ENCODE measurements around the gene SYCE1L. TPM values are rescaled to one million over a fixed set of nuclear protein-coding genes. Genes with fewer than 3 reads are reported as not detected.

The SYCE1L gene
- total and polyA plus RNA-seq, 2 of the 4 experiments (the other 2 are of a cell fraction) = 0.10 TPM; not detected in 1

DNA sequence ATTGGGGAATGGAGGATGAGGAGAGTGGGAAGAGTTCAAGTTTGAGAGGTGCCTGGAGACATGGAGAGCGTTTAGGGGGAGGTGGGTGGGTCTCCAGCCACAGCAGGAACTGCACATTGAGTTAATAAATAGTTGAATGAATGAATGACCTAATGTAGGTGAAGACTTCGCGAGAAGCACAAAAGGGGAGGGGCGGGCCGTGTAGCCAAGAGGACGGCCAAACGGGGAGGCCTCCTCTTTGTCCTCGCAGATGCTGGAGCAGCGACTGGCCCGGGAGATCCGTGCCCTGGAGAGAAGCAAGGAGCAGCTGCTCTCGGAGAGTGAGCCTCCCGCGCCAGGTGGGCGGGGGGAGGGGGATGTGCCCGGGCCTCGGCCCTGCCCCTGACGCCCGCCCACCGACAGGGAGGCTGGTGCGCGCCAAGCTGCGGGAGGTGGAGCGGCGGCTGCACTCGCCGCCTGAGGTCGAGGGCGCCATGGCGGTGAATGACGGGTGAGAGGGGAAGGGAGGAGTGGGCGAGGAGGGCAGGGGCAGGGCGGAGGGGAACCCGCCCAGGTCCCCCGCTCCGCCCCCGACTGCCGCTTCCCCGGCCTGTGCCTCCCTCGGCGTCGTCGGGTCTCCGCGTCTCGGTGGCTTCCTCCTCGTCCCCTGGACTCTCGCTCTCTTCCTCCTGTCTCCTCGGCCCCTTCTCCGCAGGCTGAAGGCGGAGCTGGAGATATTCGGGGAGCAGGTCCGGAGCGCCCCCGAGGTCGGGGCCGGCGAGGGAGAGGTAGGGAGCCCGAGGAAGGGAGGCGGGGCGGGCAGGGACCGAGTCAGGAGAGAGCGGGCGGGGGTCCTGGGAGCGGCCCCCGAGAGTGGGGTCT lies 12.9 kb downstream of the SYCE1L start:
- H3K9ac ChIP-seq (ENCODE audit: low read depth, low read length) = no peak overlapping the region
- in situ Hi-C loops (cut with MboI; ENCODE audit: low sequenced_read_pairs) = no loop called here
- H4K91ac ChIP-seq (ENCODE audit: insufficient read depth, low read depth, low read length) = no peak overlapping the region
- H3K56ac ChIP-seq (ENCODE audit: extremely low read depth, insufficient read depth, low read length) = no peak overlapping the region
- no peaks in the 10 kb centered on the region for H3K9me3 ChIP-seq (ENCODE audit: control insufficient read depth, insufficient read depth, low read length)
- H3K14ac ChIP-seq (replicated peaks; ENCODE audit: low read depth, low read length) = no peak overlapping the region
- H4K20me1 ChIP-seq (ENCODE audit: insufficient read depth, low read length) = no peaks in the 10 kb centered on the region
- ChIA-PET CTCF (interaction anchor here (0.6 kb wide), 1 partner anchor 1563 kb away, joined by 3 read pairs; no protein-coding TSS in a partner anchor), POLR2A (ENCODE audit: unreplicated experiment) (no interaction called here)
- H3K27ac ChIP-seq (ENCODE audit: insufficient read depth, low read length) = no peak overlapping the region; the same call in 1 of the 2 replicates
- peak overlapping the region; percentile 28 for H2AK9ac ChIP-seq (replicated peaks; ENCODE audit: low read depth, low read length, poor library complexity)
- H3K36me3 ChIP-seq (ENCODE audit: control insufficient read depth, insufficient read depth, low read length) = no peaks in the 10 kb centered on the region
- TF ChIP-seq CHD1 (IDR thresholded peaks at IDR 0.05; ENCODE audit: low read depth, low read length) = no peak
- no peak for TF ChIP-seq MXI1 (IDR thresholded peaks at IDR 0.05; ENCODE audit: borderline replicate concordance, low read depth, low read length)
- TF ChIP-seq, protein P1, sequence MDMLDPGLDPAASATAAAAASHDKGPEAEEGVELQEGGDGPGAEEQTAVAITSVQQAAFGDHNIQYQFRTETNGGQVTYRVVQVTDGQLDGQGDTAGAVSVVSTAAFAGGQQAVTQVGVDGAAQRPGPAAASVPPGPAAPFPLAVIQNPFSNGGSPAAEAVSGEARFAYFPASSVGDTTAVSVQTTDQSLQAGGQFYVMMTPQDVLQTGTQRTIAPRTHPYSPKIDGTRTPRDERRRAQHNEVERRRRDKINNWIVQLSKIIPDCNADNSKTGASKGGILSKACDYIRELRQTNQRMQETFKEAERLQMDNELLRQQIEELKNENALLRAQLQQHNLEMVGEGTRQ (IDR thresholded peaks at IDR 0.05; ENCODE audit: low read depth, low read length) = no peak
- TF ChIP-seq NFE2L2 (IDR thresholded peaks at IDR 0.05; ENCODE audit: low read depth, low read length) = no peak
- no peak for TF ChIP-seq FOS (IDR thresholded peaks at IDR 0.05; ENCODE audit: low read depth, low read length)
- TF ChIP-seq, protein P2, sequence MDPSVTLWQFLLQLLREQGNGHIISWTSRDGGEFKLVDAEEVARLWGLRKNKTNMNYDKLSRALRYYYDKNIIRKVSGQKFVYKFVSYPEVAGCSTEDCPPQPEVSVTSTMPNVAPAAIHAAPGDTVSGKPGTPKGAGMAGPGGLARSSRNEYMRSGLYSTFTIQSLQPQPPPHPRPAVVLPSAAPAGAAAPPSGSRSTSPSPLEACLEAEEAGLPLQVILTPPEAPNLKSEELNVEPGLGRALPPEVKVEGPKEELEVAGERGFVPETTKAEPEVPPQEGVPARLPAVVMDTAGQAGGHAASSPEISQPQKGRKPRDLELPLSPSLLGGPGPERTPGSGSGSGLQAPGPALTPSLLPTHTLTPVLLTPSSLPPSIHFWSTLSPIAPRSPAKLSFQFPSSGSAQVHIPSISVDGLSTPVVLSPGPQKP (IDR thresholded peaks at IDR 0.05; ENCODE audit: borderline replicate concordance, low read depth, low read length) = no peak
- TF ChIP-seq MAFK (IDR thresholded peaks at IDR 0.05; ENCODE audit: low read depth, low read length) = no peak
- no peak for TF ChIP-seq MAZ (IDR thresholded peaks at IDR 0.05; ENCODE audit: borderline replicate concordance, low read depth, low read length)
- TF ChIP-seq BHLHE40 (IDR thresholded peaks at IDR 0.05; ENCODE audit: low read depth, low read length) = no peak
- TF ChIP-seq SMC3 (IDR thresholded peaks at IDR 0.05; ENCODE audit: low read depth, low read length) = no peak
- TF ChIP-seq, protein P3, sequence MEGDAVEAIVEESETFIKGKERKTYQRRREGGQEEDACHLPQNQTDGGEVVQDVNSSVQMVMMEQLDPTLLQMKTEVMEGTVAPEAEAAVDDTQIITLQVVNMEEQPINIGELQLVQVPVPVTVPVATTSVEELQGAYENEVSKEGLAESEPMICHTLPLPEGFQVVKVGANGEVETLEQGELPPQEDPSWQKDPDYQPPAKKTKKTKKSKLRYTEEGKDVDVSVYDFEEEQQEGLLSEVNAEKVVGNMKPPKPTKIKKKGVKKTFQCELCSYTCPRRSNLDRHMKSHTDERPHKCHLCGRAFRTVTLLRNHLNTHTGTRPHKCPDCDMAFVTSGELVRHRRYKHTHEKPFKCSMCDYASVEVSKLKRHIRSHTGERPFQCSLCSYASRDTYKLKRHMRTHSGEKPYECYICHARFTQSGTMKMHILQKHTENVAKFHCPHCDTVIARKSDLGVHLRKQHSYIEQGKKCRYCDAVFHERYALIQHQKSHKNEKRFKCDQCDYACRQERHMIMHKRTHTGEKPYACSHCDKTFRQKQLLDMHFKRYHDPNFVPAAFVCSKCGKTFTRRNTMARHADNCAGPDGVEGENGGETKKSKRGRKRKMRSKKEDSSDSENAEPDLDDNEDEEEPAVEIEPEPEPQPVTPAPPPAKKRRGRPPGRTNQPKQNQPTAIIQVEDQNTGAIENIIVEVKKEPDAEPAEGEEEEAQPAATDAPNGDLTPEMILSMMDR (conservative IDR thresholded peaks at IDR 0.05; ENCODE audit: low read depth, low read length) = no peak
- no peak overlapping the region for H4K5ac ChIP-seq (ENCODE audit: low read depth, low read length)
- H4K8ac ChIP-seq (ENCODE audit: low read depth in 2 of 2, low read length in 2 of 2) = no peak overlapping the region
- H3K4me2 ChIP-seq (ENCODE audit: low read depth, low read length) = peak overlapping the region; percentile 41; the same call in 1 of the 2 replicates
- H3K18ac ChIP-seq (ENCODE audit: low read depth, low read length) = no peak overlapping the region
- ATAC-seq (ENCODE audit: low read depth) (peak; percentile 42), DNase-seq (no peak)
- peaks cover 11% of the 10 kb centered on the region for H3K9me1 ChIP-seq (ENCODE audit: insufficient read depth, low read length)
- no peak overlapping the region for H2AK5ac ChIP-seq (ENCODE audit: low read depth, low read length)
- no peaks in the 10 kb centered on the region for H3K79me1 ChIP-seq (ENCODE audit: low read depth in 1 of 2, low read length in 2 of 2)
- 4% methylated on average over 14 of the region's 66 CpGs; no CpG with 5 or more reads in 1 of the 2 experiments for WGBS, 2 experiments (ENCODE audit: extremely low coverage in 2 of 2, insufficient read length in 1 of 2)
- intact Hi-C loops (cut with micrococcal nuclease) = no loop called here
- no peak overlapping the region for H3K4ac ChIP-seq (ENCODE audit: low read depth, low read length)
- 0 out of 2 replicates have a peak overlapping the region, but pooled peaks have one; percentile 8 for H2BK120ac ChIP-seq (ENCODE audit: low read depth, low read length)
- H3K4me3 ChIP-seq (ENCODE audit: insufficient read depth, low read depth, low read length) = peak overlapping the region; percentile 66
- peaks cover 3% of the 10 kb centered on the region for H3K4me1 ChIP-seq (ENCODE audit: control insufficient read depth, insufficient read depth, low read length)
- no TSS peak for BruUV-seq (replicated peaks)
- no peak overlapping the region for H2BK15ac ChIP-seq (ENCODE audit: low read depth, low read length)
- peaks cover 6% of the 10 kb centered on the region; the same call in 1 of the 2 replicates for H3K27me3 ChIP-seq (ENCODE audit: control insufficient read depth, insufficient read depth, low read length)
- H2BK5ac ChIP-seq (ENCODE audit: low read depth, low read length, poor library complexity, severe bottlenecking) = no peak overlapping the region
- H2AFZ ChIP-seq (replicated peaks; ENCODE audit: low read length, poor library complexity) = peak overlapping the region; percentile 93
- H2BK20ac ChIP-seq (ENCODE audit: low read depth, low read length) = no peak overlapping the region
- no peak overlapping the region; the same call in 1 of the 2 replicates for H3K23ac ChIP-seq (ENCODE audit: low read depth, low read length)
- dilution Hi-C loops (cut with HindIII; ENCODE audit: low sequenced_read_pairs, unreplicated experiment) = no loop called here

Measured in IMR-90 (cell line).